ENCODE results near the gene LHX1.

Gene LHX1

GRCh38 chr17:36939802-36940312, 2.6 kb downstream of the LHX1 start:
- no peak for DNase-seq

GRCh38 chr17:36940313-36941264, 3.3 kb downstream of the LHX1 start:
- DNase-seq, result no peak

GRCh38 chr17:36941265-36942010, 4.2 kb downstream of the LHX1 start:
- no peak for DNase-seq

- DNase-seq, result no peak
Observed at GRCh38 chr17:36942019-36942599, 4.8 kb downstream of the LHX1 start.

- no peak for DNase-seq
Observed at GRCh38 chr17:36942631-36943125, 5.4 kb downstream of the LHX1 start.

GRCh38 chr17:36943250-36944191, 6.2 kb downstream of the LHX1 start:
- no peak for DNase-seq

- no peak for DNase-seq
Observed at GRCh38 chr17:36944553-36944952, 7.3 kb downstream of the LHX1 start.

- DNase-seq, result no peak
Observed at GRCh38 chr17:36945140-36945539, 7.9 kb downstream of the LHX1 start.

- no peak for DNase-seq
Observed at GRCh38 chr17:36945959-36946725, 8.9 kb downstream of the LHX1 start.

GRCh38 chr17:36946726-36947091, 9.4 kb downstream of the LHX1 start:
- DNase-seq, result no peak

- DNase-seq, result no peak
Observed at GRCh38 chr17:36947922-36948716, 10.8 kb downstream of the LHX1 start.

GRCh38 chr17:36948717-36949460, 11.6 kb downstream of the LHX1 start, which contains the start of gene AATF:
TSS of gene AATF (plus strand) at chr17:36948954. CDS start at chr17:36949126, 172 bp downstream.
- peak; percentile 90 to 94 for DNase-seq

GRCh38 chr17:36949461-36949927, 12.2 kb downstream of the LHX1 start:
- no peak for DNase-seq

- DNase-seq, result no peak
Observed at GRCh38 chr17:36950027-36950426, 12.8 kb downstream of the LHX1 start.

GRCh38 chr17:36951084-36951789, 14.0 kb downstream of the LHX1 start:
- no peak for DNase-seq

GRCh38 chr17:36971508-36971907, 34.2 kb downstream of the LHX1 start:
- no peak for DNase-seq

GRCh38 chr17:36972186-36972700, 35.0 kb downstream of the LHX1 start:
- no peak for DNase-seq

GRCh38 chr17:36972905-36973304, 35.6 kb downstream of the LHX1 start:
- no peak for DNase-seq
